Measurements from ENCODE around the gene ROCK2.
A peak's percentile ranks its signal among the peaks of the same experiment; 100 is the strongest.

Gene ROCK2

DNA sequence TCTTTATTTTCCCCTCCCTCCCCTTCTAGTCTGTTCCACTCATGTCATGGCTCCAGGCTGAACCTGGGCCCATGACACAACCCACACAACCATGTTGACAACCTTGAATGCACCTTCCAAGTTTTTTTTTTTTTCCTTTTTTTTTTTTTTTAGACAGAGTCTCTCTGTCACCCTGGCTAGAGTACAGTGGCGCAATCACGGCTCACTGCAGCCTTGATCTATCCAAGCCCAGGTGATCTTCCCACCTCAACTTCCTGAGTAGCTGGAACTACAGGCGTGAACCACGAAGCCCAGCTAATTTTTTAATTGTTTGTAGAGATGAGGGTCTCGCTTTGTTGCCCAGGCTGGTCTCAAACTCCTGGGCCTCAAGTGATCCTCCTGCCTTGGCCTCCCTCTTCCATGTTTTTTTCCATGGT lies 21.9 kb upstream of the ROCK2 start:
- no peak for DNase-seq

DNA sequence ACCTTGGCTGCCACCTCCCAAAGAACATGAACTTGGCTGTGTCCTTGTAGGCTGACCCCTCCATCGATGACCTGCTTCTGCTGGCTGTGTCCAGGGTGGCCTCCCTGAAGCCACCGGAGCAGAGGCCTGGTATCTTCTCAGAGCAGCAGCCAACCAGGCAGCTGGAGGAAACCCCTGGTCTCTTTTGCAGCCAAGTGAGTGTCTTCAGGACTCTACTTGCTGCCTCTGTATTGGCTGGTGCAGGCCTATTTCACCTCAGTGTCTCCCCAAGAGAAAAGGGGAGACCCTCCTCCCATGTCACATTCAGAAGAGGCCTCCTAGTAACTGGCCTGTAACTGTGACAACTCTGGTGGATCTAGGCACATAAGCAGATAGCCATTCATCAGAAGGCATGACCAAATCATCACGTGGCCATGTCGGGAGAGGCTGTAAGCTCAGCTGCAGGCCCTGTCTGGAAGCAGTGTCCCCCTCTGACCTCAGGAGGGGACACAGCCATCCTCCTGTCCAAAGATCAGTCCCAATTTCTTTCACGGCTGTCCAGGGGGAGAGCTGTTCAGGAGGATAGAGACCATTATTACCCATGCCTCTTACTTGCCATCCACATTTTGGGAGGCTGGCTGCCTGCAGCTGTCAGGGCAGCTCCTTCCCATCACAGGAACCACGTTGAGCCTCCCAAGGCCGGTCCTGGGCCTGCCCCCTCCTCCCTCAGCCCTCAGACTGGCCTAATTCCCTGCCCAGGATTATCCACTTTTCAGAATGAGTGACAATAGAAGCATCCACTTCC lies 20.9 kb upstream of the ROCK2 start:
- no peak for DNase-seq

DNA sequence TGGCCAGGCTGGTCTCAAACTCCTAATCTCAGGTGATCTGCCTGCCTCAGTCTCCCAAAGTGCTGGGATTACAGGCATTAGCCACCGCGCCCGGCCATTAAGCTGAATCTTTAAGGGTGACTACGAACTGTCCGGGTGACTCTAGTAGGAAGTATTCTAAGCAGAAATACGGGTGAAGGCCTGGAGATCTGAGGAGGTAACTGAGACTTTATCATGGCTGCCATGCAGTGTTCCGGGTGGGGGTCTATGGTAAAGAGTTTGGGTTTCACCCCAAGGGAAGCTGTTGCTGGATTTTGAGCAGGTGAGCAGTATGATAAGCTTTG lies 20.1 kb upstream of the ROCK2 start:
- DNase-seq = no peak

DNA sequence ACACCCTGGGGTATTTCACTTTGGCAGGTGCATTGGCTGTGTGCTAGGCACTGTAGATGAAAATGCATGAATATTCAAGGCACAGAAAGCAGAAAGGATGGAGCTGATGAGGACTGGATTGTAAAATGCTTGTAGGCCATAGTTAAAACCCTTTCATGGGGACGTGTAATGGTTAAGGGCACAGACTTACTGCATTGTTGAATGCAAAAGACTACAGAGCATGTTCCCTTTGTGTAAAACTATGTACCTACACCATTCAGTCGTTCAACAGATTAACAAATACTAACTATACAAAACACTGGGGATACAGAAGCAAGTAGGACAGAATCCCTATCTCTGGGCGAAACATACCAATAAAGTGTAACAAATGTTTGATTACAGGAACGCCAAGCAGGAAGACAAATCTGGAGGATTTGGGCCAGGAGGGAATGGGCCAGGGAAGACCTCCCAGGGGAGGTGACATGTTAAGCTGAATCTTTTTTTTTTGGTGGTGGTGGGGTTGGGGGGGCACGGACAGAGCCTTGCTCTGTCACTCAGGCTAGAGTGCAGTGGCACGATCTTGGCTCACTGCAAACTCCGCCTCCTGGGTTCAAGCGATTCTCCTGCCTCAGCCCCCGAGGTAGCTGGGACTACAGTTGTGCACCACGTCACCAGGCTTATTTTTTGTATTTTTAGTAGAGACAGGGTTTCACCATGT lies 19.6 kb upstream of the ROCK2 start:
- no peak for DNase-seq

DNA sequence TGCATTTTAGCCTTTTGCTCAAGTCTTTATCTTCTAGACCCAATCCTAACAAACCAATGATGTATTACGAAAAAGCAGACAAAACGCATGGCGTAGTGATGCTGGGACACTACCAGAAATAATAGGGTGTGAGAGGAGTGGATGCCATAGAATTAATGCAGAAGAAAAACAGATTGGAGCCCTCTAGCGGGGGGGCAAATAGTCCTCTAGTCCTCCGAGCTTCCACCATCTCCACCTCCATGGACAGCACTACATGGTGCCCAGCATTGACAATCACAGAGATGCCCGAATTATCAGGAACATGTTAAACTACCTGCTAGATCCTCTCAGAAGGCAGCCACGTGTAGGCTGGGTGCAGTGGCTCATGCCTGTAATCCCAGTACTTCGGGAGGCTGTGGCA lies 15.4 kb upstream of the ROCK2 start:
- DNase-seq = no peak

DNA sequence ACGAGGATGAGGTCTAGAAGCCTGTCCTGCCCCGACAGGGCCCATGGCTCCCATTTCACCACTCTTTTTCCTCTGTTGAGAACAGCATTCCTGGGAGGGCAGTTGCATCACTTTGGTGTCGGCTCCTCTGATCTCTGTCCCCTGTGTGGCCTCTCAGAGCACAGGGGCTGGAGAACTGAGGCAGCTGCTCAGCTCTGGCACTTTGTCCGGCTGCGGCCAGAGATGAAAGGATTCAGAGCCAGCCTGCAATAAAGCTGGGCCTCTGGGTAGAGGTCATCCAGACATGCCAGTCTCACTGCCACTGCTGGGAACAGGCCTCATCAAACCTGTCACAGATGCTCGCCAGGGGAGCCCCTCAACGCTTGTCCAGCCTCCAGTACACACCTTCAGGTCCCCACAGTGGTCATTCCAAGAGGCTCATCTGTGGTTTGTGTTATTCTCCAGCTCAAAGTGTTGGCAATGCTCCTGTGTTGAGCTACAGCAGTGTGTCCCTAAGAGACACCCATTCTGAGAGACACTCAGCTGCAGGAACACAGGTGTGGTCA lies 13.1 kb upstream of the ROCK2 start:
- DNase-seq = no peak

DNA sequence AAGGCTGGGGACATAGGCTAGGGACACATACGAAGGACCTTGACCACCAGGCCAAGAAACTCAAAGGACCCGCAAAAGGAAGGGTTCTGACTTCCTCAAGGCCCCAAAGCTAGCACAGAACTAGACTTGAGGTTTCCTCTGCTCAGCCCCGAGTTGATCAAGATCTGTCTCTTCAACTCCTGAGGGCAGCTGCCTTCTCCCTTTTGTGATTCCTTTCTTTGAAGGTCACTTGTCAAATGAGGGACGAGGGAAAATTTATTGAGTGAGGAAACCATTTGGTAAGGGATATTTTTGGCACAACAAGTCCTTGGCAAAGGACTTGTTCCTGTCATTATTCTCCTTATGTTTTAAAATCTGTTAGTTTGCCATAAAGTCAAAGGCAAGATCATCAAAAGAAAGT lies 12.3 kb upstream of the ROCK2 start:
- no peak for DNase-seq

DNA sequence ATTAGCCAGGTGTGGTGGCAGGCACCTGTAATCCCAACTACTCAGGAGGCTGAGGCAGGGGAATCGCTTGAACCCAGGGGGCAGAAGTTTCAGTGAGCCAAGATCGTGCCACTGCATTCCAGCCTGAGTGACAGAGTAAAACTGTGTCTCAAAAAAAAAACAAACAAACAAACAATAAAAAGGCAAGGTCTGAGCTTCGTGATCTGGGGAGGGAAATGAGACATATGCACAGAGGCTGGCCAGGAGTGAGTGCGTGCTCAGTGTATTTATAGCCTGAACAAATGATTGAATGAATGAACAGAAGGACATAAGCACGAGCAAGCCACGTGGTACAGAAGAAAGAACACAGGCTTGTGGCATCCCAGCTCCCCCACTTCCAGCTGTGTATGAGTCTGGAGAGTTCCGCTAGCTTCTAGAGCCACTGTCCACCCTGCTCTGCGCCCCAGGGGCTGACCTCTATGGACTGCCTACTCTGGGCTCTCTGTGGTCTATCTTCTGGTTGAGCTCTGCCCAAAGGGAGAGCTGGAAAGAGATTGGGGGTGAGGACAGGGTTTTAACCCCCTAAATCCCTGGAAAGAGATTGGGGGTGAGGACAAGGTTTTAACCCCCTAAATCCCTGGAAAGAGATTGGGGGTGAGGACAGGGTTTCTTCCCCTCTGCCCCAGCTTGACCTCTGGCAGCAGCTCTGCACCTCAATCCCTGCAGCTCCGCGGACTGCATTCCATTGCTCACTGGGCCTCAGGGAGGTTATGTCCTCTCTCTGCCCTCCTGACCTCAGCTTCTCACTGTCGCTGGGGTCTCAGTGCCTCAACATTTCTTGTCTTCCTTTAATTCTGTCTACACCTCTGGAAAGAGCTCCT lies 11.0 kb upstream of the ROCK2 start:
- DNase-seq = no peak

DNA sequence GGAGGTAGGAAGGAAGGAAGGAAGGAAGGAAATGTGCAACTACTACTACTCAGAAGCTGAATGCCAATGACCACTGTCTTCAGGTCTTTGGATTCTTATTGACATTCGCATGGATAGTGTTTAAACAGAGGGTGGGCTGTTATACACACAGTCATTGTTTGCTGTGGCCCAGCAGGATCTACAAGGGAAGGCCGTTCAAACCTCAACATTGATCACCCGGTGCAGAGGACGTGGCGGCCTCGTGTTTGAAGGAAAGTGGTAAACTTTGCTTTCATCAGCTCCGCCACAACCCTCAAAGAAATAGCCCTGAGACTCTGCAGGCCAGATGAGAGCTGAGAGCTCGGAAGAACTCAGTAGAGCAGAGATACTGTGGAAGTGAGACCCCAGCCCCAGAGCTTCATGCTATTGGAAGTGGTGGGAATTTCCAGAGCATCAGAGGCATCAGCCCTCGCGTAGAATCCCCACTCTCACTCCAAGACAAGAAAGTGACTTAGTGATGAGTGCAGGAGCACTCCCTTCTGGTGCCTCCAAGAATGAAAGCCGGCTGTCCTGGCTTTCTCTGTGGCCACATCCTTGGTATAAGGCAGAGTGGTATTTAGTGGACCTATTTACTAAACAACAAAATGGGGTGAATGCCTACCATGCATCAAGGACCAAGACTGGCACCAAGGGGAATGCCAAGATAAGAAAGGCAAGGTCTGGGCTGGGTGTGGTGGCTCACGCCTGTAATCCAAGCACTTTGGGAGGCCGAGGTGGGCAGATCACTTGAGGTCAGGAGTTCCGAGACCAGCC lies 10.1 kb upstream of the ROCK2 start:
- DNase-seq = no peak

DNA sequence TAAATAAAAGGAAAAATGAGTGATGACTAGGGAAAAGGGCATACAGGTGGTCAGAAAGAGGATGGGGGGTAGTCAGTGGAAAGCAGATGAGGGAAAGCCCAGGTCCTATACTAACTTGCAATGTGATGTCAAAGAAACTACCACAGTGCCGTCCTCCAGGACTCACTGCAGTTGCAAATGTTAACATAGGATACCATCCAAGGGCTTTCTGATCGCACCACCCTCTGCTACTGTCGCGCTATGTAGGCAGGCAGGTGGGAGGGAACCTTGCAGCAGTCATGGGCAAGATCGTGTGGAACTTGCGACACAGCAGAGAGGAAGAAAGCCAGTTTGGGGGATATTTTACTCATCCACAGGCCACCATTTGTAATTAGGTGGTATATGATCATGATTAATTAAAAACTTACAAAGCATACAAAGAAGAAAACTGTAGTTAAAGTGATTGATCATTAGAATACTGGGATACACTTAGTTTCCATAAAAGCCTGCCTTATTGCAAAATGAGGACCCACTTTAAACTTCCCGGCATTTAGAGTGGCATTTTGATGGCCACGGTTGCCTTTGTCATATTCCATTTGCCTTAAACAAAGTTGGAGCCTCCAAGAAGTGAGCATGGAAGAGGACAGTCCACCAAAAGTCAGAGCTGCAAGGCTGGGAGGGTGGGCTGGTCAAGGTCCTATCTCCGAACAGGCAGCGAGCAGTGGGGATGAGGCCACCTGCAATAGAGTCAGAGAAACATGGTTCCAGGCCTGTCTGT lies 8.5 kb upstream of the ROCK2 start:
- DNase-seq = no peak

DNA sequence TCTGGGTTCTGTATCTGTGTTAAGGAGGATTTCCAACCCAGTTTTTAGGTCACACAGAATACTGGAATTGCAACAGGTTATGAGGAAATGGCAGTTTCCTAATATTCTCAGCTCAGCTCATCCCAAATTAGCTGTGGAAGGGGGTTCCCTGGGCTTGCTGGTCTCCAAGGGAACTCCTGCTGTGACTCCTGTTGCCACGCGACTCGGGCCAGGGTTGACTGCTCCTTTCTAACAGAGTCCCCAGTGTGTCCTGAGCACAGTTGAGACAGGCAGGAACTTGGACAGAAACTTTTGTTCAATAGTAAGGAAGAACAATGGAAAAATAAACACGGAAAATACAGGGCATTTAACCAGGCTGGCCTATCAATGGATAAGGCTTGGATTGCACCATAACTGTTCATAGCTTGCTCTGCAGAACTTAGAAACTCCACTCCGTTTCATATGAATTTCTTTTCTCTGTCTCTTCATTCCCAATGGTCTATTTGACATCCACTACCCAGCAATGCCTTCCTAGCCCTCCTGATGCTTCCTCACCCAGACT lies 3.8 kb upstream of the ROCK2 start:
- DNase-seq = no peak

DNA sequence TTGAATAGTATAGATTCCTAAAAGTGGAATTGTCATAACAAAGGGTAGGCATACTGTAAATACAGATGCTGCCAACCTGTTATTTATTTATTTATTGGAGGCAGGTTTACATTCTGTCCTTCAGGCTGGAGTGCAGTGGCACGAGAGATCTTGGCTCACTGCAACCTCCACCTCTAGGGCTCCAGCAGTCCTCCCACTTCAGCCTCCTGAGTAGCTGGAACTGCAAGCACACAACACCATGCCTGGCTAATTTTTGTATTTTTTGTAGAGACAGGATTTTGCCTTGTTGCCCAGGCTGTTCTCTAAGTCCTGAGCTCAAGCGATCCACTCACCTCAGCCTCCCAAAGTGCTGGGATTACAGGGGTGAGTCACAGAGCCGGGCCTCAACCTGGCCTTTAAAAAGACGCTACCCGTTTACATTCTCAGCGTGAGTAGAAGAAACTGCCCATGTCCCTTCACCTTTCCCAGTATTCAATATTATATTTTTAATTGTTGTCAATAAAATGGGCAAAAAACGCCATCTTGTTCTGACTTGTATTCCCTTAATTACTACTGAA lies 3.0 kb upstream of the ROCK2 start:
- no peak for DNase-seq

DNA sequence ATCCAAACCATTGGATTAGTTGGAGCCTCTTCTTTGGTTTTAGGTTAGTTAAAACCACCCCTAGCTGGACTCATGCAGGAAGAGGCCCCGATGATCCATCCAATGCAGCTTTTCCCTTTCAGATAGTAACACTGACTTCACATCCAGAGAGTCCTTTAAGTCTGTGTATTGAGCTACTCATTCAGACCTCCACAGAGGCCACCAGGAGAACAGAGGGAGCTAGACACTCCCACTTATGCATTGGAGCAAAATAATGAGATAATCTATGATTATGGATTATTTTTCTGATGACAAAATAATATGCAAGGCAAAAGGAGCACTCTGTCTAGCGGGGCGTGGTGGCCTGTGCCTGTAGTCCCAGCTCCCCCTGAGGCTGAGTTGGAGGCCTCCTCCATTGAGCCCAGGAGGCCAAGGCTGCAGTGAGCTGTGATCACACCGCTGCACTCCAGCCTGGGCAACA lies 1.6 kb upstream of the ROCK2 start:
- DNase-seq = no peak

DNA sequence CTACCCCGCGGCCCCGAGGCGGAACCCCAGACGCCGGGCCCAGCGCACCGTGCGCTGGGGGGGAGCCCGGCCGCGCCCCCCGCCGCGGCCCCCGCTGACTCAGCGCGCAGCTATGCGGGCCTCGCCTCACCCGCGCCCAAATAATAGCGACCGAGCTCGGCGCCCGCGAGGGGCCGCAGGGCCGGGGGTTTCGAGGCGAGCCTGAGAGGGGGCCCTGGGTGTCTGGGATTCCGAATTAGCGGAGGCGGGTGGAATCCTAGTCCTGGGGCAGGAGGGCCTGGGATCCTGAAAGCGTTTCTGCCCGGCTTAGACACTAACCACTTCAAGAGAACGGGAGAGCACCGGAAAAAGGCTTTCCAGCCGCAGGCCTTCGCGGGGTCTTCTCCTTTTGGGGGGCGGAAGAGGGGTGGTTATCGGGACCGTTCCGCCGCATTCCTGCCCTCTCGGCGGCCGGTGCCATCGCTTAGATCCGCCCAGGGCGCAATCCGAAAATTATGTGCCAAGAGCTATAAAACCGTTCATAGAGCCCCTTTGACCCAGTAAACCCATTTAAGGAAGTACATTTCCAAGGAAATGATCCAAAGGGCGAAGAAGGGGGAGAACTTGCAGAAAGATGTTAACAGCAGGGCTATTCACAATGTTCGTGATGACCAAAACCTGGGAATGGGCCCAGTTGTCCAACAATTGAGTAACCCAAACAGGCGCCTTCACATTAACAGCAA lies 681 bp upstream of the ROCK2 start:
- no peak for DNase-seq

DNA sequence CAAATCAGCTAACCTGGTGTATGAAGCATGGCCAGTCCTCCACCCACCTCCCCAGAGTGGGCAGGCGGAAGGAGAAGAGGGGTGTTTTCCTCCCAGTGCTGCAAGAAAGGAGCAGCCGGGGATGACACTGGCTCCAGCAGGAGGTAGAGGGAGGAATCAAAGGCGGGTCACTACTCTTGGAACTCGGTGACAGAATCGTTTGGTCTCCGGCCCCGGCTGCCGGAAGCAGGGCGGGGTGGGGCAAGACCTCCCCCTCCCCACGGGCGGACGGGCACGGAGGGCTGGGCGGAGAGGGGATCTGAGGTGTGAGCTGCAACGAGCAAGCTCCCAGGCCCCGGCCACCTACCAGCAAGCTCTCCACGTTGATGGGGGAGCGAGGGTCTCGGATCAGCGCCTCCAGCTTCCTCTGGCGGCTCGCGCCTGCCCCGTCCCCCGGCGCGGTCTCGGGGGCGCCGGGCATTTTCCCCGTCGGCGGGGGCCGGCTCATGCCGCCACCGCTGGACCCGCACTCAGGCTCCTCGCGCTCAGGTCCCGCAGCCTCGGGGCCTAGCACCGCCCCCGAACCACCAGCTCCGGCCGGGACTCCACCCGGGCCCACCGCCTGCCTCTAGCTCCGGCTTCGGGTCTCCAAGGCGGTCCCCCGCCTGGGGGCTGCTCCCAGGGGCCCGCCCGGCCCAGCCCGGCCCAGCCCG lies 640 bp downstream of the ROCK2 start:
- peak; percentile 48 for DNase-seq

DNA sequence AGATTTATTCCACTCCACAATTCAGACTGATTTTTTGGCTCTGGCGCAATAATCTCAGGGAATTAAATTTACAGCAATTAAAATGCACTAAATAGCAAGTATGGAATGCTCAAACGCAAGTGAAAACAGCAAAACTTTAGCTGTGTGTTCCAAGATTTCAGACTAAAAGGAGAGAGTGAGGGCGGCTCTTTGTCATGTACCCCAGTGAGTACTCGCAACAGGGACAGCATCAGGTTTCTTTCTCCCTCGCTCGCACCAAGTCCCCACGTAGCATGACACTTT lies 1.1 kb downstream of the ROCK2 start:
- DNase-seq = no peak

DNA sequence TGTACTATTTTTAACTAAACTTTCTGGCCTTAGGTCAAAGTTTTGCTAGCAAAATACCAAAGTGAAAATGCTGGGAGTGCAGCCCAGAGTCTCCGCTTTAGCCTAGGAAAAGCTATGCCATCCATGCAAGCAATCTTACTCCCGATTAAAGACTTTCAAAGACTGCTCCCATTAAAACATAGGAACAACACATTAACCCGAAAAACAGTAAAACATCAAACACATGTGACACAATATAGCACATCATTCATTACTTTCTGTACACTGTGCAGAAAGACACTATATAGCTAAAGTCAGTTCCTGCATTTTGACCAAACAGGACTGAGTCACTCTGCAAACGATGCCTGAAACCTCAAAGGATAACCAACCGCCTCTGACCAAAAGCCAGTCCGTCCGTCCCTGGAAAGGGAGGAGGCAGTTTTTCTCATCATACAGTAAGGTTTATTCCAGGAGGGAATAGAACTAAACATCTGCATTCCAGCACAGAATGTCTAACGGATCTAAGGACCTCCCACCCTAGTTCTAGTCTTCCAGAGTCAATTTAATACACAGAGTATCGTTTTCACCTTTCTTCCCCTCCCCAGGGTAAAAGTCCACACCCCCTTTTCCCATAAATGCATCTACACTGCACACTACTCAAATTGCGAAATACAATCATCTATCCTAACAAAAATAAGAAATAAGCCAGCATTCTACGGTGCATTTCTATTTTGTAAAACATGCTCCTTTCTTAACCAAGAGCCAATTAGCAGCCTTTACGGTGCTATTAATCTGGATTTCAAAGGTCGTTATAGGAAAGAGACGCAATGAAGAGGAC lies 1.7 kb downstream of the ROCK2 start:
- no peak for DNase-seq

DNA sequence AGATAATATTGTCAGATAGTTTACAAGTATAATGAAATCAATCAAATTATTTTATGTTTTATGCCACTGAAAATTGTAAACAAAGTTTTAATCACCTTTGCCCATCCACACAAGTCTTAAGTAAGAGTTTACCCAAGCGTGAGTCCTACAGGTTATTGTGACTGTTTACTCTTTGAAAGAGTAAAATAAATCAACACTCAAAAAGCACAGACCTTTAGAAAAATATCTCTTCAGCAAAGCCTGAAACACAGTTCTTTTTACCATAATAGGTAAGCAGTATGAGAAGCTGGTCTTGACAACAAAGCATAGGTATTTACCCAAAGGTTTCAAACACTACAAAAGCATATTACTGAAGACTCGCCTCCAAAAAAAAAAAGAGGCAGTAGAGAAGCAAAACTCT lies 3.7 kb downstream of the ROCK2 start:
- DNase-seq = no peak

DNA sequence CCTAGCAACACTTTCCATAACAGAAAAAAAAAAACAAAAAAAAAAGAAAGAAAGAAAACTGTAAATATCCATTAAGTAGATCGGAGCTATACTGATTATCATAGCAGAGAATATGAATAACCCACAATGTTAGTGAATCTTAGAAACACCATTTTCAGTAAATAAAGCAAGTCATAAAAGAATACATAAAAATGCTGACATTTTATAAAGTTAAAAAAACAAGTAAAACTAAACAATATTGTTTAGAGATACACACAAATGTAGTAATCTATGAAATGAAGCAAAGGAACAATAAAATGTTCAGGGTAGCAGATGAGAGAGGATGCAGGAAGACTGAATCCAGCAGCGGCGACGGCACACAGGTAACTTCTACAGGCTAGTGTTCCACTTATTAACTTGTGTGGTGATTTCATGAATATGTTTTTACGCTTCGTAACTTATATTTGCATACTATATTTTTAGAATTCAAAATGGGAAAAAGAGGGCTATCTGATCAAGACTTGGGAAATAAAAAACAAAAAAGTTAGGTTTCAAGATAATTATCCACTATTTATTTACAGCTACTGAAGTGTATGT lies 4.8 kb downstream of the ROCK2 start:
- no peak for DNase-seq
